Measurements from ENCODE around the gene KIF13A. TPM values are rescaled to one million over a fixed set of nuclear protein-coding genes. Genes with fewer than 3 reads are reported as not detected.

The KIF13A gene
- total RNA-seq, 1 experiment from 2014 or later: 19.7 TPM

DNA sequence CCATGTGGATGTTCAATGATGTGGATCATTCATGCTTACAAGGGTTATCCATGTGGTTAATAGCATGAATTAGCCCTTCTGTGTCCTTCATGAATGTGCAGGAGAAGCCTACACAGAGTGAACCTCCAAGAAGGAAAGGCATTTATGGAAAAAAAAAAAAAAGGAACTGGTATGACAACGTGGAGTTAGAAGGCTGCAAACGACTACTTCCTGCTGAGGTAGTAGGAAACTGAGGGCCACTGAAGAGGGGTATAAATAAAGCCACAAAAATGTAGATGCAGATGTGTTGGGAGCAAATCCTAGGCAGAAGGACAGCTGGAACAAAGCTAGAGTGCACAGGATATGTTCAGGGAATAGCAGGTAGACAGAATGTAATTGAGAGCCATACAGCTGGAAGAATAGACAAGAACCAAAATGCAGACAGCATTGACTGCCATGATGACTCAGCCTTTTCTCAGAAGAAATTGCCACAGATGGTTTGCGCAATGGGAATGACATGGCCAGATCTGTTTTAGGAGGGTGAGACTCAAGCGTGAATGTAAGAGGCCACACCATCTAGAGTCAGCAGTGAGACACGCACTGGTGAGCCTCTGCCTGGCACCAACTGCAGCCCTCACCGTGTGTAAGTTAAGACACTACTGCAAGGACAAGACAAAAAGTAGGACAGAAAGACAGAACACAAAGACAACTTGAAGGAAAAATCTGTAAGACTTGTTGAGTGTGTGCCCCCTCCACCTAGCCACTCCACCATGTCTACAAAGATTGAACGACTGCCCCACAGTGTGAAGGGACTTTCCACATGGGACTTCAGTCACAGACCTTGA is 79.8 kb downstream of the KIF13A start:
- Histone ChIP-seq H3K36me3 (ENCODE audit: insufficient read depth, low read length, poor library complexity, severe bottlenecking) (no peaks in the 10 kb centered on the region), H3K27me3 (replicated peaks; ENCODE audit: insufficient read depth, low read depth, low read length, poor library complexity) (no peaks in the 10 kb centered on the region), H3K9me3 (ENCODE audit: low read depth, low read length, poor library complexity, severe bottlenecking) (no peaks in the 10 kb centered on the region), H3K27ac (ENCODE audit: low read depth, low read length, poor library complexity, severe bottlenecking) (peak overlapping the region; percentile 45), H3K4me1 (ENCODE audit: insufficient read depth, low read length, poor library complexity, severe bottlenecking) (peaks cover 23% of the 10 kb centered on the region), H3K4me3 (ENCODE audit: low read depth, low read length, poor library complexity, severe bottlenecking) (no peak overlapping the region)
- intact Hi-C loops (cut with micrococcal nuclease; ENCODE audit: unreplicated experiment): no loop called here
- peak; percentile 75 for DNase-seq (ENCODE audit: low spot score)
- ChIA-PET POLR2A (ENCODE audit: low non-redundant PET) (no interaction called here), CTCF (no interaction called here)
- TF ChIP-seq EZH2 (IDR thresholded peaks at IDR 0.05; ENCODE audit: borderline replicate concordance, low read depth, low read length, poor library complexity, severe bottlenecking): no peak
- TF ChIP-seq, protein P1, sequence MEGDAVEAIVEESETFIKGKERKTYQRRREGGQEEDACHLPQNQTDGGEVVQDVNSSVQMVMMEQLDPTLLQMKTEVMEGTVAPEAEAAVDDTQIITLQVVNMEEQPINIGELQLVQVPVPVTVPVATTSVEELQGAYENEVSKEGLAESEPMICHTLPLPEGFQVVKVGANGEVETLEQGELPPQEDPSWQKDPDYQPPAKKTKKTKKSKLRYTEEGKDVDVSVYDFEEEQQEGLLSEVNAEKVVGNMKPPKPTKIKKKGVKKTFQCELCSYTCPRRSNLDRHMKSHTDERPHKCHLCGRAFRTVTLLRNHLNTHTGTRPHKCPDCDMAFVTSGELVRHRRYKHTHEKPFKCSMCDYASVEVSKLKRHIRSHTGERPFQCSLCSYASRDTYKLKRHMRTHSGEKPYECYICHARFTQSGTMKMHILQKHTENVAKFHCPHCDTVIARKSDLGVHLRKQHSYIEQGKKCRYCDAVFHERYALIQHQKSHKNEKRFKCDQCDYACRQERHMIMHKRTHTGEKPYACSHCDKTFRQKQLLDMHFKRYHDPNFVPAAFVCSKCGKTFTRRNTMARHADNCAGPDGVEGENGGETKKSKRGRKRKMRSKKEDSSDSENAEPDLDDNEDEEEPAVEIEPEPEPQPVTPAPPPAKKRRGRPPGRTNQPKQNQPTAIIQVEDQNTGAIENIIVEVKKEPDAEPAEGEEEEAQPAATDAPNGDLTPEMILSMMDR (conservative IDR thresholded peaks at IDR 0.05; ENCODE audit: low read depth, low read length): no peak
- BruUV-seq (replicated peaks): no TSS peak

DNA sequence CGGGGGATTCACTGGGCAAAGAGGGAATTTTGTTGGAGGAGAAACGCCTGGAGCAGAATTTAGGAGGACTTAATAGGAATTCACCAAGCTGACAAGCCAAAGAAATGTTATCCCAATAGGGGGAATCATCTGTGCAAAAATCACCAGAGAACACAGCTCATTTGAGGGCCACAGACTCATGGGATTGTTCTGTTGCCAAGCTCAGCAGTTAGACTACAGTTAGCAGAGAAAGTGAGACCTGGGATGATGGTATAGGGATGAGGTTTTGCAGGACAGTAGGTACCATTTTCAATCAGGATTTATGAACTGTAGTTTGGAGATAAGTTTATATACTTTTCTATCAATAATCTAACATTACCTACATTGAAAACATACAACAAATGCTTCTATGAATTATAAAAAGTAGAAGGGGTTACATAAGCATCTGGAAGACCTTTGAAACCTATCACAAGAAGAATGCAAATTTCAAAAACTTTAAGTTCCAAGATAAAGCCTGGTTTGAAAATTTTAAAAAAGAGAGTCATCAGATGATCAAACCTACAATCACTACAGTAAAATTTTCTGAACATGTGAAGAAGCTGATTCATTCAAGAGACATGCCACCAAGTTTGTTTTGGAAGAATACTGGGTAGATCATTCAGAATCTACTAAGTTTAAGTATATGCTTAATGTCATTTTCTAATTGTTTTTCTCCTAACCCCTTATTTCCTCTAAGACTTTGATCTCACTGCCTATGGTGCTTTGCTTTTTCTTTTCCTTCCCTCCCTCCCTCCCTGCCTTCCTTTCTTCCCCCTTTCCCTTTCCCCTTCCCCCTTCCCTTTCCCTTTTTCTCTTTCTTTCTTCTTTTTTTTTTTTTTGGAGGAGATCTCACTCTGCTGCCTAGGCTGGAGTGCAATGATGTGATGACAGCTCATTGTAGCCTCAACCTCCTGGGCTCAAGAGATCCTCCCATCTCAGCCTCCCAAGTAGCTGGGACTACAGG is 81.5 kb downstream of the KIF13A start:
- H3K4me1 ChIP-seq (ENCODE audit: insufficient read depth, low read length, poor library complexity, severe bottlenecking): peaks cover 23% of the 10 kb centered on the region
- no peak overlapping the region for H3K27ac ChIP-seq (ENCODE audit: low read depth, low read length, poor library complexity, severe bottlenecking)
- no peaks in the 10 kb centered on the region for H3K36me3 ChIP-seq (ENCODE audit: insufficient read depth, low read length, poor library complexity, severe bottlenecking)
- DNase-seq (ENCODE audit: low spot score): no peak
- no peak for TF ChIP-seq EZH2 (IDR thresholded peaks at IDR 0.05; ENCODE audit: borderline replicate concordance, low read depth, low read length, poor library complexity, severe bottlenecking)
- TF ChIP-seq, protein P1 (conservative IDR thresholded peaks at IDR 0.05; ENCODE audit: low read depth, low read length): no peak
- intact Hi-C loops (cut with micrococcal nuclease; ENCODE audit: unreplicated experiment): no loop called here
- POLR2A ChIA-PET (ENCODE audit: low non-redundant PET): no interaction called here
- no peaks in the 10 kb centered on the region for H3K27me3 ChIP-seq (replicated peaks; ENCODE audit: insufficient read depth, low read depth, low read length, poor library complexity)
- H3K9me3 ChIP-seq (ENCODE audit: low read depth, low read length, poor library complexity, severe bottlenecking): no peaks in the 10 kb centered on the region
- no TSS peak for BruUV-seq (replicated peaks)
- CTCF ChIA-PET: no interaction called here
- no peak overlapping the region for H3K4me3 ChIP-seq (ENCODE audit: low read depth, low read length, poor library complexity, severe bottlenecking)

DNA sequence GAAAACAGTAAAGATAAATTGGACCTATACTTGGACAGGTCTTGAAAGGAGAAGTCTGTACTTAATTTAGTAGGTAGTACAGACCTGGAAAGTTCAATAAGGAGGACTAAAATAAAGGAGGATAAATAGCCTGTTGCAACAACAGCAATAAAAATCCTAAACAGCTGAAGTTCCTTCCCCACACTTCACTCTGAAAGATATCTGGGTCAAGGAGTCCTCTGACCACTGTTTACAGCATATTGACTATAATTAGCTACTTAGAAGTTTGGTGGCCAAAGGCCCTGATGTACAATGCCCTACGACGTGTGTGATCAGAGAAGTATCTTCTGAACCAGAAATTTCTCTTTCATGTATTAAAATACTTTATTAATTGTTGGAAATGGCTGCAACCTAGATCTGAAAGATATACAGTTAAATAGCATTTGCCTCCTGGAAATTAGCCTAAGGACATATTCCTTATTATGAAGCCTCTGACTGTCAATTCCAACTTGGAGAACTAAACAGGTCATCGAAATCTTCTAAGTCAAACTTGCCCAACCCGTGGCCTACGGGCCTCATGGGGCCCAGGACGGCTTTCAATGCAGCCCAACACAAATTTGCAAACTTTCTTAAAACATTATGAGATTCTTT is 82.8 kb downstream of the KIF13A start:
- BruUV-seq (replicated peaks): no TSS peak
- no peaks in the 10 kb centered on the region for H3K27me3 ChIP-seq (replicated peaks; ENCODE audit: insufficient read depth, low read depth, low read length, poor library complexity)
- no peak for DNase-seq (ENCODE audit: low spot score)
- H3K9me3 ChIP-seq (ENCODE audit: low read depth, low read length, poor library complexity, severe bottlenecking): no peaks in the 10 kb centered on the region
- CTCF ChIA-PET: no interaction called here
- H3K36me3 ChIP-seq (ENCODE audit: insufficient read depth, low read length, poor library complexity, severe bottlenecking): no peaks in the 10 kb centered on the region
- TF ChIP-seq EZH2 (IDR thresholded peaks at IDR 0.05; ENCODE audit: borderline replicate concordance, low read depth, low read length, poor library complexity, severe bottlenecking): no peak
- TF ChIP-seq, protein P1 (conservative IDR thresholded peaks at IDR 0.05; ENCODE audit: low read depth, low read length): no peak
- H3K4me1 ChIP-seq (ENCODE audit: insufficient read depth, low read length, poor library complexity, severe bottlenecking): peaks cover 23% of the 10 kb centered on the region
- intact Hi-C loops (cut with micrococcal nuclease; ENCODE audit: unreplicated experiment): no loop called here
- no peak overlapping the region for H3K4me3 ChIP-seq (ENCODE audit: low read depth, low read length, poor library complexity, severe bottlenecking)
- POLR2A ChIA-PET (ENCODE audit: low non-redundant PET): no interaction called here
- H3K27ac ChIP-seq (ENCODE audit: low read depth, low read length, poor library complexity, severe bottlenecking): no peak overlapping the region

Measured in A673 (cell line).